ENCODE data around the gene WASF2. TPM values are rescaled to one million over a fixed set of nuclear protein-coding genes. Genes with fewer than 3 reads are reported as not detected.
"Not testable (repeated sequence)": the region's sequence is repeated elsewhere in the genome, so short reads cannot be mapped to it uniquely, and the experiment has no call there.

WASF2 gene
- total RNA-seq, 1 donor from 2014 or later: 70.4 TPM

DNA sequence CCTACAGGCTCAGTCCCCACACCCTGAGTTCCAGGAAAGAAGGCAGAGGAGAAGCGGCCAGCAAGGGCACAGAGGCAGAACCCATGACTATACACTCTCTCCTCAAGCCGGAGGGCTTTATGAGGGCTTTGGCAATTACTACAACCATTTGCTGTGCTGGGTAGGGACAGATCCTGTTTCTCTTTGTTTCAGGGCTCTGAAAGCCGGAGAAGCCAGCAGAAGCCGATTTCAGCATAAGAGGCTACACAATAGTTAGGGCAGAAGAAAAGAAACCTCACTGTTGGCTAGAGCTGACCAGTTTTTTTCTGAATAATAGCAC lies 83.6 kb downstream of the WASF2 start:
- intact Hi-C loops (cut with DNase I): no loop called here

DNA sequence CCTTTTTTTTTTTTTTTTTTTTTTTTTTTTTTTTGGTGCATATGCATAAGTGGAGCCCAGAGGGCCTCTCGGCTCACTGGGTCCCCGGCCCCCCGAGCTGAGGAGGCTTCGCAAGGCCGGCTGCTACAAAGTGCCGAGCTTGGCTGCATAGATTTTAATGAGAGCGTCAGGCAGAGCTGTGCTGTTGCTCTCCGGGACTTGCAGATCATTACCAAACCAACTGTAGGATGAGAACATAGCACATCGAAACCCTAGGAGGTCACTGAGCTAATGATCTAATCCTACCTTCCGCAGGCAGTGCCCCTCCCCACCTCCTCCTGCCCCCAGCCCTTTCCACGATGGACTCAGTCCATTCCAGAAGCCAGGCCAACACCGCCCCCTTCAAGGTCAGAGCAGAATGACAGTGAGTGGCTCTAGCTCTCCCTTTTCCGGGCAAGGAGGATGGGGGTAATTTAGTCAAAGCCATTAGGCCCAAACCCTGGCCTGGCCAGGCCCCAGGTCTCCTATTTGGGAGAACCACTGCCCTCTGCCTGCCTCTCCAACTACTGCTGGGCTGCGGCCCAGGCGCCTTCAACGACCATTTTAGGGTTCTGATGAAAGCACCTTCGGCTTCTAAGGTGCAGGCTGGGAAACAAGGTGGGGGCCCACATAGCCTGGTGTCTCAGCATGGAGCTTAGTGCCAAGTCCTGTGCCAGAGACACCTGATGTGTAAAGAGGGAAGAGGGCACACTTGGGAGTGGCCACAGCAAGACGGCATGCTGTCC lies 84.2 kb downstream of the WASF2 start:
- TF ChIP-seq, protein P1, sequence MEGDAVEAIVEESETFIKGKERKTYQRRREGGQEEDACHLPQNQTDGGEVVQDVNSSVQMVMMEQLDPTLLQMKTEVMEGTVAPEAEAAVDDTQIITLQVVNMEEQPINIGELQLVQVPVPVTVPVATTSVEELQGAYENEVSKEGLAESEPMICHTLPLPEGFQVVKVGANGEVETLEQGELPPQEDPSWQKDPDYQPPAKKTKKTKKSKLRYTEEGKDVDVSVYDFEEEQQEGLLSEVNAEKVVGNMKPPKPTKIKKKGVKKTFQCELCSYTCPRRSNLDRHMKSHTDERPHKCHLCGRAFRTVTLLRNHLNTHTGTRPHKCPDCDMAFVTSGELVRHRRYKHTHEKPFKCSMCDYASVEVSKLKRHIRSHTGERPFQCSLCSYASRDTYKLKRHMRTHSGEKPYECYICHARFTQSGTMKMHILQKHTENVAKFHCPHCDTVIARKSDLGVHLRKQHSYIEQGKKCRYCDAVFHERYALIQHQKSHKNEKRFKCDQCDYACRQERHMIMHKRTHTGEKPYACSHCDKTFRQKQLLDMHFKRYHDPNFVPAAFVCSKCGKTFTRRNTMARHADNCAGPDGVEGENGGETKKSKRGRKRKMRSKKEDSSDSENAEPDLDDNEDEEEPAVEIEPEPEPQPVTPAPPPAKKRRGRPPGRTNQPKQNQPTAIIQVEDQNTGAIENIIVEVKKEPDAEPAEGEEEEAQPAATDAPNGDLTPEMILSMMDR (IDR thresholded peaks at IDR 0.05): peak in 1 of 3 experiments; percentile 15
- H3K4me3 ChIP-seq; H3K9me3 ChIP-seq; DNase-seq (ENCODE audit: low spot score in 2 of 2); H3K27me3 ChIP-seq; intact Hi-C loops (cut with DNase I): not testable (repeated sequence)
- Histone ChIP-seq H3K36me3 (peaks cover 43 to 44% of the 10 kb centered on the region in 2 donors), H3K4me1 (peaks cover 18 to 34% of the 10 kb centered on the region in 2 donors), H3K27ac (peak overlapping the region; percentile 72 to 75)

More for the DNA sequence above, 83.6 kb downstream of the WASF2 start:
- Histone ChIP-seq H3K4me3 (no peak overlapping the region), H3K9me3 (no peaks in the 10 kb centered on the region), H3K4me1 (peaks cover 18 to 34% of the 10 kb centered on the region in 2 donors), H3K27me3 (no peaks in the 10 kb centered on the region), H3K27ac (peak overlapping the region; percentile 65 to 75), H3K36me3 (peaks cover 48 to 49% of the 10 kb centered on the region in 2 donors)
- no peak for DNase-seq (ENCODE audit: low spot score in 2 of 2)
- TF ChIP-seq, protein P1 (IDR thresholded peaks at IDR 0.05): no peak

DNA sequence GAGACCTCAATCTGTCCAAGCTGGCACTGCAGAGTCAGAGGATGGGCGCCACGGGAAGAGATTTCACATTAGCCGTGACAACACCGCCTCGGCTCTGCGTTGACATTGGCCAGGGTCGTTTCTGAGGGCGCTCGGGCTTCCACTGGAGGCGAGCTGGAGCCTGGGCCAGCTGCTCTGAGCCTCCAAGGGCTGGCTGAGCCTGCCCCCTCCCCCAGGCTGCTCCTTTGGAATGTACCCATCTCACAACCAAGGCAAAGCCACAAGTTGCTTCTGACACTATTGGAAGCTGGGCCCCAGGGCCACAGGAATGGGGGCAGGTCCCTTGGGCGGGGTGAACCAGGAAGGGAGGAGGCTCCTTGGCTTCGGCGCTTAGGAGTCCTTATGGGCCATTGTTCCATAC lies 84.9 kb downstream of the WASF2 start:
- Histone ChIP-seq H3K9me3 (no peaks in the 10 kb centered on the region), H3K27ac (peak overlapping the region; percentile 72 to 75), H3K27me3 (no peaks in the 10 kb centered on the region), H3K4me1 (peaks cover 18 to 34% of the 10 kb centered on the region in 2 donors), H3K36me3 (peaks cover 36 to 37% of the 10 kb centered on the region in 2 donors), H3K4me3 (no peak overlapping the region)
- DNase-seq (ENCODE audit: low spot score in 2 of 2): peak in 1 of 2 donors; percentile 76
- TF ChIP-seq, protein P1 (IDR thresholded peaks at IDR 0.05): no peak
- intact Hi-C loops (cut with DNase I): no loop called here

DNA sequence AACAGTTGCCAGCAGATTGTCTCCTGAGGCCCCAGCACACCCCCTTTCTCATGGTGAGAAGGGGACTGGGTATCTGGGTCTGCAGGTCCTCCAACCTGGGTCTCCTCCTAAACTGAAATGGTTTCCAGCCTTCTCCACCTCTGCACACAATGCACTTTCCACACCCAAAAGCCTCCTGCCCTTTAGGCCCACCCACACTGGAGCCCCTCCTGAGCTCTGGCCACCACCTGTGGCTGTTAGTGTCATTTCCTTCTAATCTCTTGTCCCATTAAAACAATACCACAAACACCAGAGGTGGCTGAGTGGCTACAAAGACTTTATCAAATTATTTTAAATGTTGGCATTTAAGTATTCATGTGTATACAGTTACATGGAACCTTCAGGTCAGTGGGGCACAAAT lies 86.0 kb downstream of the WASF2 start:
- peak overlapping the region; percentile 72 to 75 for H3K27ac ChIP-seq
- peak overlapping the region in 1 of 2 donors; percentile 12 for H3K4me3 ChIP-seq
- intact Hi-C loops (cut with DNase I): loop anchor here (2.0 kb wide), 1 partner anchor 87 kb away; the partner anchor contains the start of gene WASF2
- DNase-seq (ENCODE audit: low spot score in 2 of 2): no peak
- H3K27me3 ChIP-seq: no peaks in the 10 kb centered on the region
- no peaks in the 10 kb centered on the region for H3K9me3 ChIP-seq
- TF ChIP-seq, protein P1 (IDR thresholded peaks at IDR 0.05): no peak
- peaks cover 18 to 34% of the 10 kb centered on the region in 2 donors for H3K4me1 ChIP-seq
- H3K36me3 ChIP-seq: peaks cover 26 to 28% of the 10 kb centered on the region in 2 donors

DNA sequence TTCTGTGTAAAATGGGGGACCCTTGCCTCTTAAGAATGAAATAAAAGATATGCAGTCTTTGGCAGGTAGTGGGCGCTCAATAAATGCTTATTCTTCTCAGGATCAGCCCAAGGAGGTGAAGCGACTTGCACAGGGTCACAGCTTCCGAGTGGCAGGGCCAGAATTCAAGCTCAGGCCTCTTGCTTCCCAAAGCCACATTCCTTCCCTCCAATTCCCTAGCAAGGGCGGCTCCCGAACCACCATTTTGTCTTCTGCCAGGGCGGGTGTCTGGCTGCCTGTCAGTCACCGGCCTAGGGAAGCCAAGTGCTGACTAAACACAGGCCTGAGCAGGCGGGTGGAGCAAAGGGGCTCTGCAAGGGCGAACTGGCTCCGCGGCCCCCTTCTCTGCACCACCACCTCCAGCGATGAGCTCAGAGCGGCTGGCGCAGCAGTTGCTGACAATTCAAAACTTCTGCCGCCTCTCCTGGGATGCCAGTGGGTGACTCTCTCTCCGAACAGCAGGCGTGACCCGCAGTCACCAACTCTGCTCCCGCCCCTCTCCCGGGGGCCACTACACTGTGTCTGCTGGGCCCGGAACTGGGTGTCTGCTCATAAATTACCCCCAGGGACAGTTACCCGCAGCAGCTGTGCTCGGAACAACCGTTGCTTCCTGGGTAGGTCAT lies 86.8 kb downstream of the WASF2 start:
- TF ChIP-seq, protein P1 (IDR thresholded peaks at IDR 0.05): peak in 2 of 3 experiments; percentile 30
- Histone ChIP-seq H3K27me3 (no peaks in the 10 kb centered on the region), H3K36me3 (peaks cover 18 to 22% of the 10 kb centered on the region in 2 donors), H3K27ac (peak overlapping the region; percentile 72 to 75), H3K4me1 (peaks cover 18 to 34% of the 10 kb centered on the region in 2 donors), H3K9me3 (no peaks in the 10 kb centered on the region), H3K4me3 (peak overlapping the region in 1 of 2 donors; percentile 12)
- intact Hi-C loops (cut with DNase I): loop anchor here (2.0 kb wide), 1 partner anchor 88 kb away; the partner anchor contains the start of gene WASF2
- DNase-seq (ENCODE audit: low spot score in 2 of 2): peak; percentile 47 to 89
